PC-9 (cell line): Measurements from ENCODE around the gene MITF. TPM values are rescaled to one million over a fixed set of nuclear protein-coding genes. Genes with fewer than 3 reads are reported as not detected.

Experiments used
- BruUV-seq: library from RNA; stranded (reverse); fragments of 400-500 nt; replicated peaks from 2 replicates; lab custom pipeline; 2021; lab: Mats Ljungman, UMichigan
- CTCF ChIA-PET: fragments of 300-600 bp; sonication (Branson Sonifier 250); formaldehyde crosslinking; loops from one replicate; lab custom pipeline; 2022; ENCODE audit warnings: antibody characterized with exemption; lab: Charles Lee
- POLR2A ChIA-PET: fragments of 300-600 bp; sonication (Branson Sonifier 250); formaldehyde crosslinking; loops from one replicate; lab custom pipeline; 2022; ENCODE audit warnings: antibody characterized with exemption; ENCODE audit not compliant: unreplicated experiment; lab: Charles Lee
- DNase-seq, 2 experiments: peaks; one replicate each; pipeline versions ENCODE4 v3.0.0 to v3.0.0-alpha.2; 2015 to 2022; ENCODE audit warnings: mixed read lengths in 1 of 2
- H2AFZ ChIP-seq: fragments of 200-600 bp; sonication (generic); 2 replicates; pipeline ENCODE4 v1.8.1; 2017; ENCODE audit warnings: antibody characterized with exemption
- H3F3A ChIP-seq: fragments of 200-600 bp; sonication (generic); 2 replicates; pipeline ENCODE4 v1.8.1; 2017; ENCODE audit warnings: antibody characterized with exemption, mild to moderate bottlenecking, low read depth; ENCODE audit not compliant: insufficient read depth
- H3K27ac ChIP-seq: fragments of 200-600 bp; sonication (generic); 2 replicates; pipeline ENCODE4 v1.6.1; 2016; ENCODE audit warnings: mixed run types
- H3K27me3 ChIP-seq: fragments of 200-600 bp; sonication (generic); 2 replicates; pipeline ENCODE4 v1.6.1; 2016; ENCODE audit warnings: low read depth, mixed run types; ENCODE audit not compliant: insufficient read depth
- H3K36me3 ChIP-seq: fragments of 200-600 bp; sonication (generic); 2 replicates; pipeline ENCODE4 v1.6.1; 2016; ENCODE audit warnings: low read depth, mixed run types
- H3K4me1 ChIP-seq: fragments of 200-600 bp; sonication (generic); replicated peaks from 2 replicates; pipeline ENCODE4 v1.6.1; 2016; ENCODE audit warnings: mixed run types; ENCODE audit not compliant: insufficient read depth
- H3K4me2 ChIP-seq: fragments of 200-600 bp; sonication (generic); 2 replicates; pipeline ENCODE4 v1.6.1; 2017; ENCODE audit warnings: mixed run types
- H3K4me3 ChIP-seq: fragments of 200-600 bp; sonication (generic); 2 replicates; pipeline ENCODE4 v1.6.1; 2016; ENCODE audit warnings: mixed run types
- H3K79me2 ChIP-seq: fragments of 200-600 bp; sonication (generic); 2 replicates; pipeline ENCODE4 v1.6.1; 2017; ENCODE audit warnings: low read depth, mixed run types
- H3K9me2 ChIP-seq: fragments of 200-600 bp; sonication (generic); 2 replicates; pipeline ENCODE4 v1.8.1; 2017; ENCODE audit warnings: mild to moderate bottlenecking; ENCODE audit not compliant: insufficient read depth
- H3K9me3 ChIP-seq: fragments of 200-600 bp; sonication (generic); 2 replicates; pipeline ENCODE4 v1.8.1; 2016; ENCODE audit warnings: low read depth; ENCODE audit not compliant: insufficient read depth
- H4K20me1 ChIP-seq: fragments of 200-600 bp; sonication (generic); 2 replicates; pipeline ENCODE4 v1.8.1; 2017; ENCODE audit not compliant: insufficient read depth
- EZH2 ChIP-seq: fragments of 200-600 bp; sonication (generic); IDR thresholded peaks from 2 replicates; pipeline ENCODE4 v1.8.0; 2017; ENCODE audit warnings: antibody characterized with exemption, low read depth
- intact Hi-C: fragments of 100-400 bp; cut with micrococcal nuclease; formaldehyde crosslinking; loops from one replicate; pipeline ENCODE4 v1.10.0; 2022; ENCODE audit not compliant: unreplicated experiment
- total RNA-seq: library from RNA; stranded (reverse); gene quantifications from 2 replicates; pipeline ENCODE4 v1.2.3, GENCODE V29; 2021
- TF ChIP-seq, protein P1 (sequence below): fragments of 200-600 bp; sonication (generic); conservative IDR thresholded peaks from 2 replicates; pipeline ENCODE4 v1.6.1; 2017; ENCODE audit warnings: mixed run types, antibody characterized with exemption, mild to moderate bottlenecking, moderate library complexity

The MITF gene
- total RNA-seq, 1 experiment from 2014 or later: 15.5 TPM

DNA sequence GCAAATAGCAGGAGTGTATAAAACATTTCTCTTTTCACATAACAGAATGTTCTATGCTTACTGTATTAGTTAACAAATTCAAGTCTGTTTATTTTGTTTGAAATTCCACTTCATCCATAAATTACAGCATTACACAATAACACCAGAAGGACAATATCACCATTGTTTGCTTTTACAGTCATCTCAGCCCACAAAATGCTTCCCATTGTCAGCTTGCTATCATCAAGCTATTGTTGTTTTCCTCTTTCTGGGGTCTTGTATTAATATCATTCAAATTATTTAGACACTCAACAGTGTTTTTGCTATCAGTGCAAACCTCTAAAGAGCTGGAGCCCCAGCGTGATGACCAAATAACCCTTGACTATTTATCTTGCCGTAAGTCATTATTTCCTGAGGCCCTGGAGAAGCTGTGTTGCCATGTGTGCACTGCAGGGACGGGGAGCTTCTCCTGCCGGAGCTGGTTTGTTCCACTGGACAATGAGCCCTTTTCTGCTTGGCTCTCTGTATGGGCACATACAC, 261.4 kb downstream of the MITF start:
- Histone ChIP-seq H3K27ac (no peak overlapping the region), H3K9me2 (no peaks in the 10 kb centered on the region), H4K20me1 (no peaks in the 10 kb centered on the region), H3K27me3 (peaks cover 29% of the 10 kb centered on the region), H3F3A (no peaks in the 10 kb centered on the region), H3K4me1 (no peaks in the 10 kb centered on the region), H3K79me2 (no peaks in the 10 kb centered on the region), H2AFZ (no peak overlapping the region), H3K9me3 (no peaks in the 10 kb centered on the region), H3K4me3 (no peak overlapping the region), H3K4me2 (no peak overlapping the region), H3K36me3 (no peaks in the 10 kb centered on the region)
- intact Hi-C loops: no loop called here
- CTCF ChIA-PET: interaction anchor here (0.6 kb wide), 1 partner anchor 311 kb away, joined by 3 read pairs; no protein-coding TSS in a partner anchor
- TF ChIP-seq, protein P1, sequence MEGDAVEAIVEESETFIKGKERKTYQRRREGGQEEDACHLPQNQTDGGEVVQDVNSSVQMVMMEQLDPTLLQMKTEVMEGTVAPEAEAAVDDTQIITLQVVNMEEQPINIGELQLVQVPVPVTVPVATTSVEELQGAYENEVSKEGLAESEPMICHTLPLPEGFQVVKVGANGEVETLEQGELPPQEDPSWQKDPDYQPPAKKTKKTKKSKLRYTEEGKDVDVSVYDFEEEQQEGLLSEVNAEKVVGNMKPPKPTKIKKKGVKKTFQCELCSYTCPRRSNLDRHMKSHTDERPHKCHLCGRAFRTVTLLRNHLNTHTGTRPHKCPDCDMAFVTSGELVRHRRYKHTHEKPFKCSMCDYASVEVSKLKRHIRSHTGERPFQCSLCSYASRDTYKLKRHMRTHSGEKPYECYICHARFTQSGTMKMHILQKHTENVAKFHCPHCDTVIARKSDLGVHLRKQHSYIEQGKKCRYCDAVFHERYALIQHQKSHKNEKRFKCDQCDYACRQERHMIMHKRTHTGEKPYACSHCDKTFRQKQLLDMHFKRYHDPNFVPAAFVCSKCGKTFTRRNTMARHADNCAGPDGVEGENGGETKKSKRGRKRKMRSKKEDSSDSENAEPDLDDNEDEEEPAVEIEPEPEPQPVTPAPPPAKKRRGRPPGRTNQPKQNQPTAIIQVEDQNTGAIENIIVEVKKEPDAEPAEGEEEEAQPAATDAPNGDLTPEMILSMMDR: no peak
- no peak for TF ChIP-seq EZH2
- POLR2A ChIA-PET: no interaction called here
- no TSS peak for BruUV-seq
- no peak for DNase-seq

DNA sequence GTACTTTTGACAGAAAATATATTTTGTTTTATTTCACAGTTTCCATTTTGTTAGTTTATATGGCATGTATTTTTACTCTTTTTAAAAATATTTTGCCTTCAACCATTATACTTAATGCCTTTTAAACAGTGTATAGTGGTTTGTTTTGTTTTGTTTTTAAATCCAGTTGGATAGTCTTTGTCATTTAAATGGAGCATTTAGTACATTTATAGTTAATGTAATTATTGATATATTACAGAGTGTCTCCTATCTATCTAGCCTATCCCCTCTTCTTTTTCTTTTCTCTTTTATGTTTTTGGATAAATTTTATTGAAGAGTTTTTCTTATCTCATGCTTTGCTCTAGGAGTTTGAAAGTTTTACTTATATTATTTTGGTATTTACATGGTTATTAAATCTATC, 263.9 kb downstream of the MITF start:
- H3K36me3 ChIP-seq: no peaks in the 10 kb centered on the region
- peaks cover 11% of the 10 kb centered on the region; the same call in 1 of the 2 replicates for H3K27me3 ChIP-seq
- no peaks in the 10 kb centered on the region for H3K9me3 ChIP-seq
- POLR2A ChIA-PET: no interaction called here
- no peak overlapping the region for H3K4me2 ChIP-seq
- no peak for DNase-seq
- no peak overlapping the region for H3K4me3 ChIP-seq
- CTCF ChIA-PET: no interaction called here
- H3K9me2 ChIP-seq: no peaks in the 10 kb centered on the region
- intact Hi-C loops: no loop called here
- no peaks in the 10 kb centered on the region for H3F3A ChIP-seq
- no peaks in the 10 kb centered on the region for H4K20me1 ChIP-seq
- TF ChIP-seq EZH2: no peak
- TF ChIP-seq, protein P1: no peak
- no TSS peak for BruUV-seq
- no peak overlapping the region for H3K27ac ChIP-seq
- H3K4me1 ChIP-seq: no peaks in the 10 kb centered on the region
- no peaks in the 10 kb centered on the region for H3K79me2 ChIP-seq
- H2AFZ ChIP-seq: no peak overlapping the region

DNA sequence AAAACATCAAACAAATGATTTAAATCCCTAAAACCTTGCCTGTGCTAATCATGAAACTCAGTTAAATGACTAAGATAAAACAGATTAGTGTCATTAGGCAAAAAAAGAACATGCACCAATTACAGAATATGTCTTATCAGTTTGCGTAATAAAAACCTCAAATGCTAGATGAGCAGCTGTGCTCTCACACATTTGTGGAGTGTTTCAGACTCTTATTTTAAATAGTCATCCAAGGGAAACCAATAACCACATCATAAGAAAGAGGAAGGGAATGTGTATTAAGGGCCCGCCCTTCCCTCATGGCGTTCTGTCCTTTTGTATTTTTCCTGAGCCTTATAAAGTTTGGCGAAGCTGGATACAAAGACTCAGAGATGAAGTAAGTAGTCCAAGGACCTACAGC, 266.8 kb downstream of the MITF start:
- H3K4me1 ChIP-seq: no peaks in the 10 kb centered on the region
- H3K36me3 ChIP-seq: no peaks in the 10 kb centered on the region
- H3K9me2 ChIP-seq: no peaks in the 10 kb centered on the region
- TF ChIP-seq, protein P1: no peak
- no peak for TF ChIP-seq EZH2
- intact Hi-C loops: no loop called here
- DNase-seq: no peak
- no peak overlapping the region for H2AFZ ChIP-seq
- H3K27ac ChIP-seq: no peak overlapping the region
- BruUV-seq: no TSS peak
- H3K9me3 ChIP-seq: no peaks in the 10 kb centered on the region
- no peaks in the 10 kb centered on the region for H3F3A ChIP-seq
- H3K27me3 ChIP-seq: no peaks in the 10 kb centered on the region
- no peak overlapping the region for H3K4me3 ChIP-seq
- H4K20me1 ChIP-seq: no peaks in the 10 kb centered on the region
- H3K4me2 ChIP-seq: no peak overlapping the region
- CTCF ChIA-PET: no interaction called here
- POLR2A ChIA-PET: no interaction called here
- H3K79me2 ChIP-seq: no peaks in the 10 kb centered on the region
